Epithelial cell of proximal tubule (primary cell): ENCODE results near the gene SCD5. TPM values are rescaled to one million over a fixed set of nuclear protein-coding genes. Genes with fewer than 3 reads are reported as not detected.
A peak's percentile ranks its signal among the peaks of the same experiment; 100 is the strongest.

Experiments
- DNase-seq: peaks from one replicate; pipeline ENCODE4 v3.0.0-alpha.2; 2011; ENCODE audit warnings: low read depth
- H3K4me3 ChIP-seq: 2 replicates; pipeline ENCODE4 v1.5.1; 2011; ENCODE audit warnings: low read depth, mild to moderate bottlenecking, low read length
- total RNA-seq: library from RNA; depleted of rRNA; stranded (reverse); fragments of >200 nt; gene quantifications from 2 replicates; pipeline ENCODE4 v1.2.3, GENCODE V29; 2015
- TF ChIP-seq, protein P1 (sequence below): conservative IDR thresholded peaks from 2 replicates; pipeline ENCODE4 v1.5.1; 2012; ENCODE audit warnings: low read depth, mild to moderate bottlenecking, low read length

Gene SCD5
- total RNA-seq, 1 donor from 2014 or later: 22.7 TPM

DNA sequence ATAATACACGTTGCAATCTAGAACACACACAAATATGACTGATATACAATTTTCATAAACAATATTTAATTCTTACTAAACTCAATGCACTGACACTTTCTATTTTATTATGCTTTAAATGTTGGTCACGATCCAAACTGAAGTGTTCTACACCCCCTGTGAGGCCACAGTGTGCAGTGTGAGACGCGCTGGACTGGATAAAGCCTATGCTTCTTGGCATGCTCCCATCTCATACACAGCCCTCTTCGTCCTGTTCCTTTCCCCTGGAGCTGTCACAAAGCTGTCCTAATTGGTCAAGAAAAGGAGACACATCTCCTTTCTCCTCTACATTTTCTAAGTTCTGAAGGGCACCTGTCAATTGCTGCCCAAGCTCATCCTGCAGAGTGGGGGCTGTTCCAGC lies 72.0 kb downstream of the SCD5 start:
- no peak for DNase-seq
- H3K4me3 ChIP-seq: no peak overlapping the region
- TF ChIP-seq, protein P1, sequence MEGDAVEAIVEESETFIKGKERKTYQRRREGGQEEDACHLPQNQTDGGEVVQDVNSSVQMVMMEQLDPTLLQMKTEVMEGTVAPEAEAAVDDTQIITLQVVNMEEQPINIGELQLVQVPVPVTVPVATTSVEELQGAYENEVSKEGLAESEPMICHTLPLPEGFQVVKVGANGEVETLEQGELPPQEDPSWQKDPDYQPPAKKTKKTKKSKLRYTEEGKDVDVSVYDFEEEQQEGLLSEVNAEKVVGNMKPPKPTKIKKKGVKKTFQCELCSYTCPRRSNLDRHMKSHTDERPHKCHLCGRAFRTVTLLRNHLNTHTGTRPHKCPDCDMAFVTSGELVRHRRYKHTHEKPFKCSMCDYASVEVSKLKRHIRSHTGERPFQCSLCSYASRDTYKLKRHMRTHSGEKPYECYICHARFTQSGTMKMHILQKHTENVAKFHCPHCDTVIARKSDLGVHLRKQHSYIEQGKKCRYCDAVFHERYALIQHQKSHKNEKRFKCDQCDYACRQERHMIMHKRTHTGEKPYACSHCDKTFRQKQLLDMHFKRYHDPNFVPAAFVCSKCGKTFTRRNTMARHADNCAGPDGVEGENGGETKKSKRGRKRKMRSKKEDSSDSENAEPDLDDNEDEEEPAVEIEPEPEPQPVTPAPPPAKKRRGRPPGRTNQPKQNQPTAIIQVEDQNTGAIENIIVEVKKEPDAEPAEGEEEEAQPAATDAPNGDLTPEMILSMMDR: no peak

GRCh38 chr4:82721819-82722423 lies 76.7 kb downstream of the SCD5 start:
- H3K4me3 ChIP-seq: no peak overlapping the region
- DNase-seq: no peak
- TF ChIP-seq, protein P1: peak; percentile 36

DNA sequence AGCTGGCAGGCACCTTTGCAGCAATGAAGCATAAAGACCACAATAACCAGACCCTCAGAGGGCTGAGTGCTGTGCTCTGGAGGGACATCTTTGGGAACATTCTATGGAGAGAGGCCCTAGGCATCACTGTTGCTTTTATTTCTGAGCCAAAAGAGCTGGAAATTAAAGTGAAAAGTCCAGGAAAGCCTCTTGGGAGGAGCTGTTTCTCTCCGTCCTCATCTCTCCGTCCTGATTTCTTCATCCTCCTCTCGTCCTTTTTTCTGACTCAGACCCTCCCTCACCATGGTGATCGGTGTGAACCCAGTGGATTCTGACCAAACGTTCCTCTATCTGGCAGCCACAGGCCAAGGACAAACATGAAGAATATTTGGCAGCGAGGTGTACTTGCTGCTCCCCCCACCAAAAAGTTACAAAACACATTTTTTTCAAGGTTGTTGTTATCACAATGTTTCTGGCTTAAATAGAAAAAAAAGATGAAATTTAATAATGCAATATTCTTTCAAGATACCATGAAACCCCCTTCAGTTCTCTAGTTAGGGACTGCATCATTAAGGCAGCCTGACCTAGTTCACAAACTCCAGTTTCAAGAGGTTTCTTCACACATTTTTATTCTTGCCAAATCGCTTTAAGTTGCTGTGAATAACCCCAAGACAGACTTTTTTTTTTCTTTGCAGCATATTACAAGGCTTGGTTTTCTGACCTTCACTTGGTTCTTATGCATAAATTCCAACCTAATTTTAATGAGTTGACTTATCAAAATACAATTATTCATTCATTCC lies 80.2 kb downstream of the SCD5 start:
- TF ChIP-seq, protein P1: no peak
- no peak overlapping the region for H3K4me3 ChIP-seq
- DNase-seq: no peak

DNA sequence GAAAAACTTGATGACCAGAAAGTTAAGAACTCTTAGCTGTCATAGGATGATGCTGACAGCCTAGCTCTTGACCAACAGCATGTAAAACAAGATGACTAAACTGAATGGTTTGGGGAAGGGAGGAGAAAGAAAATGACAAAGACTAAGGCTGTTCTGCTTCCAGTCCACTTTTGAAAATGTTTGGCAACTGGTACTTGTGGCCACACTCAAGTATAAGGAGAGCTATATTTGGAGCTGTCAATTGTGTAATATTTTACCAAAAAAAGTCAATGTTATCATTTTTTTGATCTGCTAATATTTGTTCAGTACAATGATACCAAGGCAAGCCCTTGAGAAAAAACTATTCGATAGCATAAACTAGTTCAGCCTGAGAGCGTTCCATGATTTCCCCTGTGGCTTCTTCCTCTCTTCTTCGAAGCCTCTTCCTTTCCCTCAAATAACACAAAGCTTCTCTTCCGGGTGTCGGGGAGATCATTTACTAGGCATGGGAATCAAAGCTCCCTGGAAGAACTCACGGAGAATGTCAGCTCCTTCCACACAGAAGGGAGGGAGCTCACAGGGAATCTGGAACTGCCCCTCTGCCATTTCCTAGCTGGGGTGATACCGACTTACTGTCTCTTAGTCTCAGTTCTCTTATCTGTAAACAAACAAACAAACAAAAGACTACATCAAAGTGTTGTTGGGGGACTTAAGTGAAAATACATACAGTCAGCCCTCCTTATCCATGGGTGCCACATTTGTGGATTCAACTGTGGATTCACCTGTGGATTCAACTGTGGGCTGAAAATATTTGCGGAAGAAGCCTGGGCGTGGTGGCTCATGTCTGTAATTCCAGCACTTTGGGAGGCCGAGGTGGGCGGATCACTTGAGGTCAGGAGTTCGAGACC lies 82.6 kb downstream of the SCD5 start:
- DNase-seq: no peak
- no peak overlapping the region for H3K4me3 ChIP-seq
- TF ChIP-seq, protein P1: no peak

- H3K4me3 ChIP-seq: no peak overlapping the region
- no peak for DNase-seq
- TF ChIP-seq, protein P1: no peak
Observed at GRCh38 chr4:82713856-82714255, 84.7 kb downstream of the SCD5 start.

GRCh38 chr4:82712561-82712960 lies 86.0 kb downstream of the SCD5 start:
- DNase-seq: no peak
- H3K4me3 ChIP-seq: no peak overlapping the region
- TF ChIP-seq, protein P1: no peak
